SK-N-MC (cell line): ENCODE data around the gene RASA3.

ENCODE experiments used
- EZH2 ChIP-seq: fragments of 200-600 bp; sonication (generic); IDR thresholded peaks from one replicate; pipeline ENCODE4 v1.6.1; 2017; ENCODE audit warnings: antibody characterized with exemption
- FOXP2 ChIP-seq: optimal IDR thresholded peaks from 2 replicates; pipeline ENCODE3; 2011; ENCODE audit warnings: mild to moderate bottlenecking, moderate library complexity; ENCODE audit not compliant: insufficient read depth; ENCODE audit errors: extremely low read length, control extremely low read depth
- POLR2AphosphoS5 ChIP-seq: IDR thresholded peaks from 2 replicates; pipeline ENCODE4 v1.6.1; 2012; ENCODE audit warnings: mild to moderate bottlenecking, low read depth, low read length, borderline replicate concordance

DNA sequence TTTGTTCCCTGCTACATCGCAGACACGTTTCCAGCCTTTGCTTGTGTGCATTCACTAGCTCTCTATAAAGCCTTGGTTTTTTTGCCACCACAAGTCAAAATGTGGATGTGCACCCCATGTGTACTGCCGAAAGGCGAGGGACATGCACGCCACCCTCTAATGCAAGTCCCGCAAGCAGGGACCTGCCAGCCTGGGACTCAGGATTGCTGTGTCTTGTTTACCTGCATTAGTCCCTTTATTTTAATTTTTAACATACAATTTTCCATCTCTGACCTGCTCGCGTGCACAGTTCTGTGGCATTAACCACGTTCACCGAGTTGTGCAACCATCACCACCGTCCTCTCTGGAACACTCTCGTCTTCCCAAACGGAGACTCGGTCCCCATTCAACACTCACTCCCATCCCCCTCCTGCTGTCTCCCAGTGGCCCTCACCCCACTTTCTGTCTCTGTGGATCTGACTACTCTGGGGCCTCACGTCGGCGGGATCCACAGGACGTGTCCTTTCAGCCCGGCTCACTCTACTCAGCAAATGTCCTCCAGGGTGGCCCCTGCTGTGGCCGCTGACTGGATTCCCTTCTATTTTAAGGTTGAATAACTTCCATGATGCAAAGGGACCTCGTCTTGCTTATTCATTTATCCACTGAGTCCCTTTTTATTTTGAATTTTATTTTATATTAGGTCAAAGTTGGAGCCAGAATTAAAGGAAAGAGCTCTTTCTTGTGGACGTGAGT is 58.4 kb downstream of the RASA3 start:
- no peak for TF ChIP-seq EZH2
- no peak for TF ChIP-seq POLR2AphosphoS5
- TF ChIP-seq FOXP2, result no peak
